Upper lobe of left lung (tissue), 4 donors: ENCODE data around the gene CPEB4.

Source experiments
- EP300 ChIP-seq, 4 donors: sonication (generic); formaldehyde crosslinking; IDR thresholded peaks; one replicate each; pipeline ENCODE4 v1.5.1; 2017; ENCODE audit warnings: antibody characterized with exemption in 4 of 4, control low read depth in 2 of 4
- POLR2A ChIP-seq, 4 donors: fragments of 450-650 bp; IDR thresholded peaks; one replicate each; pipeline ENCODE4 v1.5.1; 2016 to 2017; ENCODE audit warnings: antibody characterized with exemption in 4 of 4, mild to moderate bottlenecking in 2 of 4
- TF ChIP-seq, protein P1 (sequence below), 6 experiments: fragments of 450-650 bp in 4 of 6; fragments of 200-600 bp in 2 of 6; sonication (generic) in 2 of 6; IDR thresholded peaks; one replicate each; pipeline ENCODE4 v1.5.1; 2016 to 2019; ENCODE audit warnings: antibody characterized with exemption in 6 of 6

GRCh38 chr5:173875189-173875588 lies 13.0 kb upstream of the CPEB4 start:
- TF ChIP-seq, protein P1, sequence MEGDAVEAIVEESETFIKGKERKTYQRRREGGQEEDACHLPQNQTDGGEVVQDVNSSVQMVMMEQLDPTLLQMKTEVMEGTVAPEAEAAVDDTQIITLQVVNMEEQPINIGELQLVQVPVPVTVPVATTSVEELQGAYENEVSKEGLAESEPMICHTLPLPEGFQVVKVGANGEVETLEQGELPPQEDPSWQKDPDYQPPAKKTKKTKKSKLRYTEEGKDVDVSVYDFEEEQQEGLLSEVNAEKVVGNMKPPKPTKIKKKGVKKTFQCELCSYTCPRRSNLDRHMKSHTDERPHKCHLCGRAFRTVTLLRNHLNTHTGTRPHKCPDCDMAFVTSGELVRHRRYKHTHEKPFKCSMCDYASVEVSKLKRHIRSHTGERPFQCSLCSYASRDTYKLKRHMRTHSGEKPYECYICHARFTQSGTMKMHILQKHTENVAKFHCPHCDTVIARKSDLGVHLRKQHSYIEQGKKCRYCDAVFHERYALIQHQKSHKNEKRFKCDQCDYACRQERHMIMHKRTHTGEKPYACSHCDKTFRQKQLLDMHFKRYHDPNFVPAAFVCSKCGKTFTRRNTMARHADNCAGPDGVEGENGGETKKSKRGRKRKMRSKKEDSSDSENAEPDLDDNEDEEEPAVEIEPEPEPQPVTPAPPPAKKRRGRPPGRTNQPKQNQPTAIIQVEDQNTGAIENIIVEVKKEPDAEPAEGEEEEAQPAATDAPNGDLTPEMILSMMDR (IDR thresholded peaks at IDR 0.05), result no peak
- TF ChIP-seq EP300 (IDR thresholded peaks at IDR 0.05) (no peak), POLR2A (IDR thresholded peaks at IDR 0.05) (no peak)
